Measurements from ENCODE around the gene GFM1.

GRCh38 chr3:158671821-158672214 is 27.5 kb downstream of the GFM1 start:
- TF ChIP-seq CTCF (IDR thresholded peaks at IDR 0.05) (no peak), POLR2A (IDR thresholded peaks at IDR 0.05) (no peak)

Data from right lobe of liver (tissue), 4 donors.